GM18517 (cell line): ENCODE results near the gene VWA8.
A peak's percentile ranks its signal among the peaks of the same experiment; 100 is the strongest.
"Not testable (repeated sequence)": the region's sequence is repeated elsewhere in the genome, so short reads cannot be mapped to it uniquely, and the experiment has no call there.

Experiments used
- ATAC-seq: cut with Tn5 transposase; IDR thresholded peaks from one replicate; pipeline ENCODE4 v1.9.1; 2021; ENCODE audit warnings: mild to moderate bottlenecking, moderate library complexity; ENCODE audit not compliant: unreplicated experiment

Gene VWA8

GRCh38 chr13:41859565-41859964 lies 101.3 kb downstream of the VWA8 start:
- no peak for ATAC-seq

- ATAC-seq: no peak
These were observed 102.1 kb downstream of the VWA8 start for GRCh38 chr13:41858780-41859179.

GRCh38 chr13:41854758-41855157 lies 106.2 kb downstream of the VWA8 start:
- ATAC-seq: no peak

- no peak for ATAC-seq
These were observed 109.6 kb downstream of the VWA8 start for GRCh38 chr13:41851351-41851750.

- ATAC-seq: no peak
These were observed 112.3 kb downstream of the VWA8 start for GRCh38 chr13:41848435-41849255.

GRCh38 chr13:41847216-41847615 lies 113.7 kb downstream of the VWA8 start:
- no peak for ATAC-seq

GRCh38 chr13:41842036-41842620 lies 118.8 kb downstream of the VWA8 start:
- no peak for ATAC-seq

GRCh38 chr13:41837629-41838028 lies 123.3 kb downstream of the VWA8 start:
- no peak for ATAC-seq

- ATAC-seq: no peak
These were observed 125.0 kb downstream of the VWA8 start for GRCh38 chr13:41835871-41836270.

GRCh38 chr13:41834697-41835096 lies 126.2 kb downstream of the VWA8 start:
- not testable (repeated sequence) for ATAC-seq

GRCh38 chr13:41833831-41834230 lies 127.1 kb downstream of the VWA8 start:
- no peak for ATAC-seq

GRCh38 chr13:41833201-41833600 lies 127.7 kb downstream of the VWA8 start:
- ATAC-seq: no peak

- no peak for ATAC-seq
These were observed 133.2 kb downstream of the VWA8 start for GRCh38 chr13:41827507-41828213.

- ATAC-seq: no peak
These were observed 135.2 kb downstream of the VWA8 start for GRCh38 chr13:41825691-41826090.

- ATAC-seq: no peak
These were observed 137.4 kb downstream of the VWA8 start for GRCh38 chr13:41823476-41823875.

GRCh38 chr13:41822560-41822959 lies 138.3 kb downstream of the VWA8 start:
- ATAC-seq: no peak

- ATAC-seq: no peak
These were observed 139.7 kb downstream of the VWA8 start for GRCh38 chr13:41821238-41821594.

GRCh38 chr13:41820581-41821237 lies 140.2 kb downstream of the VWA8 start:
- ATAC-seq: no peak

GRCh38 chr13:41816057-41816456 lies 144.9 kb downstream of the VWA8 start:
- ATAC-seq: no peak

GRCh38 chr13:41813426-41813825 lies 147.5 kb downstream of the VWA8 start:
- no peak for ATAC-seq

- ATAC-seq: peak; percentile 71
These were observed 148.1 kb downstream of the VWA8 start for GRCh38 chr13:41812851-41813250.
